ENCODE measurements around the gene GSTM4. TPM values are rescaled to one million over a fixed set of nuclear protein-coding genes. Genes with fewer than 3 reads are reported as not detected.
A peak's percentile ranks its signal among the peaks of the same experiment; 100 is the strongest.

Gene GSTM4
- total RNA-seq, 2 experiments from 2014 or later, result 10.4 to 14.3 TPM

DNA sequence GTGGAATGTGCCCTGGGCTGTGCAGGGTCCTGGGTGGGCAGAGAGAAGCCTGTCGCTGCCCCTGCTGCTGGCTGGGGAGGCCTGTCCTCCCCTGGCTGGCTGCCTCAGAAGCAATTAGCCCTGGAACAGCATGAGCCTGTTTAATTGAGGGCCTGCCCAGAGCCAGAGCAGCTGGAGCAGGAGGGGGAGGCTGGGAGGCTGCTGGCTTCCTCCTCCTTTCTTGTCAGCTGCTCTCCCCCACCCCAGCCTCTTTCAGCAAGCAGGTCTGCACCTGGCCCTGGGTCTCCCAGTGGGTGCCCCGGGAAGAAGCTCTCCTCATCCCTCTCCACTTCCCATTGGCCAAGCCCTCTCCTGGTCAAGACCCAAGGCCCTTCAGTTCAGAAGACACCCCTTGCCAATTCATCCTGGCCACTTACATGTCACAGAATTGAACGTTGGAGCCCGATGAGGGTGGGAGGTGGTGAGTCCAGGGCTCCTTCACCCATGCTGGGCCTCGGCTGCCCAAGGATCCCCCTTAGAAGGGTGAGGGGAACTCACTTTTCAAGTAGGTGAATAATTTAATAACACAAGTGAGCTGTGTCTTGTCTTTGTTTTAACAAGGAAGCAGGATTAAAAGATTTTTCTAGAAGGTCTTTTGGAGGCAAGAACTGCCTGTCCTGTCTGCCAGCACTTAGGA is 23.1 kb upstream of the GSTM4 start:
- no peak for DNase-seq
- POLR2A ChIA-PET, result interaction anchor here (0.8 to 4.9 kb wide), 4 partner anchors 11 to 352 kb away, joined by 3 to 29 read pairs (median 12); partner anchors contain the start of genes AHCYL1 and GNAI3
- Mint-ChIP-seq H3K4me3 (no peak overlapping the region), H3K36me3 (ENCODE audit: low read depth) (peaks cover 27% of the 10 kb centered on the region), H3K4me1 (peaks cover 17% of the 10 kb centered on the region), H3K27me3 (no peaks in the 10 kb centered on the region), H3K27ac (no peak overlapping the region), H3K9me3 (no peaks in the 10 kb centered on the region)
- CTCF ChIA-PET, result interaction anchor here (0.8 to 6.8 kb wide), 7 partner anchors 8 to 352 kb away, joined by 3 to 60 read pairs (median 3); partner anchors contain the start of genes AHCYL1 and GNAI3

DNA sequence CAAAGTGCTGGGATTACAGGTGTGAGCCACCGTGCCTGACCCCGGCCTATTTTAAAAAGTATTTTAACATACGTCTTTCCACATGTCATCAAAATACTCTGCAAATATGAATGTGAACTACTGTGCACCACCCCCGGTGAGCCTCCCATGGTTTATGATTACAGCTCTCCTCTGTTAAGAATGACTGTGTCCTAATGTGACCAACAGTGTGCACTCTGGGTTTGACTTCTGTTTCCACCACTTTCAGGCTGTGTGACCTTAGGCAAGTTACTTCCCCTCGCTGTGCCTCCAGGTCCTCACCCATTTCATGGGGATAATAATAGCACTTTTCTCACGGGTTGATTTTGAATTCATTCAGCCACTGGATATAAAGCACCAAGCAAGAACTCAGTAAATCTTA is 21.6 kb upstream of the GSTM4 start:
- CTCF ChIA-PET, result interaction anchor here (1.0 to 6.8 kb wide), 4 partner anchors 12 to 88 kb away, joined by 3 to 60 read pairs (median 6); partner anchors contain the start of gene GNAI3
- no peaks in the 10 kb centered on the region for H3K9me3 Mint-ChIP-seq
- no peak for DNase-seq
- no peak overlapping the region for H3K4me3 Mint-ChIP-seq
- POLR2A ChIA-PET, result interaction anchor here (2.1 to 4.9 kb wide), 2 partner anchors 14 to 86 kb away, joined by 8 to 29 read pairs; partner anchors contain the start of genes AMPD2, GNAI3 and GNAT2
- no peak overlapping the region for H3K27ac Mint-ChIP-seq
- H3K36me3 Mint-ChIP-seq (ENCODE audit: low read depth), result peaks cover 19% of the 10 kb centered on the region
- peaks cover 17% of the 10 kb centered on the region for H3K4me1 Mint-ChIP-seq
- no peaks in the 10 kb centered on the region for H3K27me3 Mint-ChIP-seq

DNA sequence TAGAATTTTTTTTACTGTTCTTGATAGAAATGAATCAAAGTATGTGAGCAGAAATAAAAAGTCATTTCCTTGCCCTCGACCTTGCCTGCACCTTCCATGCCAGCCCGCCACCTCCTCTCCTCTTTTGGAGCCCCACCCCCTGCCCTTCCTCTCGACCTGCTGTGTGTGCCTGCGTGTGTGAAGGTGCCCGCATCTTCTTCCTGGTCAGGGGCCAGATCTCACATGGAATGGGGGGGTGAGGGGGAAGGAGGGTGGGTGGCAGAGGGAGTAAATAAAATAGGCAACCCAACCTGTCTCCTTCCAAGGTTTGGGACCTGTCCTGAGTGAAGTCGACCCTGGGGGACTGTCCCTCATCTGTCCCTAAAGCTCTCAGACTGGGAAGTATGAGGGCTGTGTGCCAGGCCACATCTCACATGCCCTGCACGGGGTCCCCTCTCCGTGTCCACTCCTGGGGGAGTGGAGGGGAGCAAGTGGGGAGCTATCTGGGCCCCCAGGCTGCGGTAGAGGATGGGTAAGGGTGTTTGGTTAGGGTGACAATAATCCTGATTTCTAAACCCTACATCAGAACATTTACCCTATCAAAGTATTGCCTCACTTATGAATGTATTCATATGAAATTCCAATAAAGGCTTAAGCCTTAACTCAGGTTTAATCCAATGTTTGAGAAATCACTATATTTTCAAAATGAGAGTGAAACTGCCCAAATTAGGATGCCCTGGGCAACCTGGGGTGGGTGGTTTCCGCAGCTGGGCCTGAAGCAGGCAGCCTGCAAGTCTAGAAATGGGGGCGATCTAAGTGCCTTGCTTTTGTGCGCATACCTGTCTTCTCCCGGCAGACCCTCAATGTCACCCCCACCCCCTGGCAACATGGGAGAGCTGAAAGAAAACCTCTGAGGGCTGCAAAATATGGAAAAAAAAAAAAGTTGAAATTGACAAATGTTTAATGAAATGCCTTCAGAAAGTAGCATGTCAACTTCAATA is 20.8 kb upstream of the GSTM4 start:
- Mint-ChIP-seq H3K4me1 (peaks cover 18% of the 10 kb centered on the region), H3K27me3 (peaks cover 1% of the 10 kb centered on the region), H3K36me3 (ENCODE audit: low read depth) (peaks cover 11% of the 10 kb centered on the region), H3K27ac (no peak overlapping the region), H3K9me3 (no peaks in the 10 kb centered on the region), H3K4me3 (no peak overlapping the region)
- POLR2A ChIA-PET, result interaction anchor here (1.2 to 4.9 kb wide), 3 partner anchors 15 to 89 kb away, joined by 4 to 29 read pairs (median 8); partner anchors contain the start of genes AMPD2, GNAI3 and GNAT2
- CTCF ChIA-PET, result interaction anchor here (1.0 to 7.3 kb wide), 7 partner anchors 13 to 349 kb away, joined by 3 to 149 read pairs (median 60); partner anchors contain the start of genes AHCYL1 and GNAI3
- DNase-seq, result peak; percentile 35

DNA sequence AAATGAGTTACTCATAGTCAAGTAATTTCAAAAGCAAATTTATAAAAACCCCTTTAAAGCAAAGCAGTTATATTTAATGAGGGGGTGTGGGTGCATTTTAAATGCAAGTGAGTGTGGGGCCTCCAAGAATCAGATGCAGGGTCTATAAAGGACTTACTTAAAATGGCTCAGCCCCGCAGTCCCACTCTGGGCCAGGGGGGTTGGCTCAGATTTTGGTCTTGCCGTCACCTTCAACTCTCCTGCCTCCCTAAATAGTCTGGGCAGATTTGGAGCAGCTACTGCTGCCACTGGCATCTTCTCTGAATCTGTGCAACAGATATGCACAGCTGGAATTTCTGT is 20.1 kb upstream of the GSTM4 start:
- Mint-ChIP-seq H3K4me1 (peaks cover 21% of the 10 kb centered on the region), H3K9me3 (no peaks in the 10 kb centered on the region), H3K36me3 (ENCODE audit: low read depth) (peaks cover 9% of the 10 kb centered on the region), H3K4me3 (no peak overlapping the region), H3K27me3 (peaks cover 3% of the 10 kb centered on the region), H3K27ac (no peak overlapping the region)
- DNase-seq, result no peak
- POLR2A ChIA-PET, result interaction anchor here (1.2 to 4.9 kb wide), 2 partner anchors 87 to 89 kb away, joined by 4 to 29 read pairs; partner anchors contain the start of gene GNAI3
- CTCF ChIA-PET, result interaction anchor here (3.6 to 7.3 kb wide), 4 partner anchors 87 to 348 kb away, joined by 10 to 149 read pairs (median 108); partner anchors contain the start of genes AHCYL1 and GNAI3

DNA sequence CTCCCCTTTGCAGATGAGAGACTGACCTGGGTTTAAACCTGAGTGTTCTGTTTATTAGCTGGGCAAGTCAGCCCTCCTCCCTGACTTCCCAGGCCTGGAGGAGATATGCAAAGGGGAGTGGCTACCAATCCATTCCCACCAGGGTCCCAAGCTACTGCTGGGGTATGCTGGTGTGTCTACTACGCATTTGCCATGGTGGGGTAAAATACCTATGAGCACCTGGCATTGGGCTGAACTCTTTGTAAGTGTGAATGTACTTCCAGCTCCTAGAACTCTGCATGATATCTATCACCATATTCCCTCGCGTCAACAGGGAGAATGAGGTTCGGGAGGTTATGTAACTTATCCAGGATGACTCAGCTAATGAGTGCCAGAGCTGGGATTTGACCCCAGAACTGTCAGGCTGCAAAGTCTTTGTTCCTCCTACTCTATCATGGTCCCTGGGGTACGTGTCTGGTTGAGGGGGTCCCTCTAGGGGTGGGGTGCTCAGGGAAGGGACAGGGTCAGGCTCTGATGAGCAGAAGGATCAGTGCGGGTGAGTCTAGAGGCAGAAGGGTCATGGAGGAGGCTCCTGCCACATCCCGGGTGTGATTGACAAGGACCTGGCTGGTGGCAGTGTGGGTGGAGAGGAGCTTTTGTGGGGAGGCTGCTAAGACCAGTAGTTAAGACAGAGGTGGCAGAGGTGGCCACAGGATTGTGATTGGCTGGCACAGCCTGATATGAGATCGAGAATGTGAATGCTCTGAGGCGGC is 19.5 kb upstream of the GSTM4 start:
- ChIA-PET CTCF (interaction anchor here (1.2 to 7.3 kb wide), 6 partner anchors 13 to 348 kb away, joined by 3 to 149 read pairs (median 56); partner anchors contain the start of genes AHCYL1 and GNAI3), POLR2A (interaction anchor here (1.2 to 4.9 kb wide), 3 partner anchors 88 to 348 kb away, joined by 4 to 29 read pairs (median 7); partner anchors contain the start of genes AHCYL1 and GNAI3)
- no peak for DNase-seq
- H3K4me3 Mint-ChIP-seq, result no peak overlapping the region
- H3K4me1 Mint-ChIP-seq, result peaks cover 21% of the 10 kb centered on the region
- H3K27ac Mint-ChIP-seq, result no peak overlapping the region
- H3K27me3 Mint-ChIP-seq, result peaks cover 3% of the 10 kb centered on the region
- H3K36me3 Mint-ChIP-seq (ENCODE audit: low read depth), result peaks cover 6% of the 10 kb centered on the region
- H3K9me3 Mint-ChIP-seq, result no peaks in the 10 kb centered on the region

DNA sequence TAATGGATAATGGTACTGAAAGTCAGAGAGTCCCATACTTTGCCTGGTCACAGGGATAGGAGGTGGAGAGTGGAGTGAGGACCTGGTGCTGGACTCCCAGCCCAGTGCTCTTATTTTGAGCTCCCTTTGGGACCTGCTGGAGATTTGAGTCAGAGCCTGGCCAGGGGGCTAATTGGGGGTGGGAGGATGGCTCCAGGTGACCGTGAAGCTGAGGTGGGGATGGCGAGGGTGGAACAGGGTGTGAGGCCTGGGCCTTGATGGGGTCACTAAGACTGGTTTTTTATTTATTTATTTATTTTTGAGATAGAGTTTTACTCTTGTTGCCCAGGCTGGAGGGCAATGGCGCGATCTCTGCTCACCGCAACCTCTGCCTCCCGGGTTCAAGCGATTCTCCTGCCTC is 18.5 kb upstream of the GSTM4 start:
- Mint-ChIP-seq H3K36me3 (ENCODE audit: low read depth) (no peaks in the 10 kb centered on the region), H3K27ac (no peak overlapping the region), H3K27me3 (peaks cover 3% of the 10 kb centered on the region), H3K4me1 (peaks cover 21% of the 10 kb centered on the region), H3K4me3 (no peak overlapping the region), H3K9me3 (no peaks in the 10 kb centered on the region)
- CTCF ChIA-PET, result interaction anchor here (1.2 to 7.3 kb wide), 5 partner anchors 12 to 347 kb away, joined by 3 to 149 read pairs (median 101); partner anchors contain the start of gene AHCYL1
- POLR2A ChIA-PET, result interaction anchor here (2.1 to 4.9 kb wide), 2 partner anchors 89 to 347 kb away, joined by 7 to 29 read pairs; partner anchors contain the start of genes AHCYL1 and GNAI3
- DNase-seq, result no peak

DNA sequence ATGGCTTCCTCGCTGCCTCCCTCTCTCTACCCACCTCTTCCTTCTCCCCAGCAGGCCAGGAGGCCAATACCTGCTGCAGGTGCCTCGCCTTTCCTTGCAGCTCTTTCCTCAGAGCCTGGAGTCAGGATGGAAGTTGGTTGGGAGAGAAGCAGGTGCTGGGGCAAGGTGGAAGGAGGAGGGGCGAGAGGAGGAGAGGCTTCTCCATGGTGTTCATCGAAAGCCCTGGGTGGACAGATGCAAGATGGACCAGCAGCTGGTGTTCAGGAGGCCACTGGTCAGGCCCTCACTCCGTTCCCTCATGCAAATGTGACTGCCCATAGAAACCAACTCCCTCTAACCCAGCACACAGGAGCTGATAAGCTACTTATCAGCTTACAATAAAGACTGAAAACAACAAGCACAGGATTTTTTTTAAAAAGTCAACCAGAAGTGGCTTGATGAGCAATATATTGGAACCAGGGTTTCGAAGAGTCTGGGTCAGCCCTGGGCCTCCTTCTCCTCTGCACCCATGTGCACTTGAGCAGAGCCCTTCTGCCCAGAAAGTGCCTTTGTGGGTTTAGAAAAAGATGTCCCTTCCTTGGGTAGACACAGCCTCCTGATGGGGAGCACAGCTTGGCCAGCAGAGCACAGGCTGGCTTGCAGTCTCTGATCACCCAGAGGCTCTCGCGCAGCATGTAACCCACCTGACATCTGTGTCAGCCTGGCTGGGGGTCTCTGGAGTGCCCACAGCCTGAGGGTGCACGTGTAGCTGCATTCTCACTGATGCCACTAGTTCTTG is 16.6 kb upstream of the GSTM4 start:
- no peak overlapping the region for H3K4me3 Mint-ChIP-seq
- H3K36me3 Mint-ChIP-seq (ENCODE audit: low read depth), result no peaks in the 10 kb centered on the region
- ChIA-PET CTCF (interaction anchor here (0.7 to 7.3 kb wide), 34 partner anchors 9 to 1469 kb away, joined by 3 to 149 read pairs (median 6); partner anchors contain the start of genes AHCYL1, AMPD2, GNAI3 and GNAT2), POLR2A (interaction anchor here (0.8 to 3.1 kb wide), 7 partner anchors 15 to 345 kb away, joined by 4 to 30 read pairs (median 10); partner anchors contain the start of genes AHCYL1, AMPD2, CYB561D1 and GNAI3)
- DNase-seq, result no peak
- peaks cover 34% of the 10 kb centered on the region for H3K4me1 Mint-ChIP-seq
- no peak overlapping the region for H3K27ac Mint-ChIP-seq
- H3K27me3 Mint-ChIP-seq, result peaks cover 3% of the 10 kb centered on the region
- H3K9me3 Mint-ChIP-seq, result no peaks in the 10 kb centered on the region

DNA sequence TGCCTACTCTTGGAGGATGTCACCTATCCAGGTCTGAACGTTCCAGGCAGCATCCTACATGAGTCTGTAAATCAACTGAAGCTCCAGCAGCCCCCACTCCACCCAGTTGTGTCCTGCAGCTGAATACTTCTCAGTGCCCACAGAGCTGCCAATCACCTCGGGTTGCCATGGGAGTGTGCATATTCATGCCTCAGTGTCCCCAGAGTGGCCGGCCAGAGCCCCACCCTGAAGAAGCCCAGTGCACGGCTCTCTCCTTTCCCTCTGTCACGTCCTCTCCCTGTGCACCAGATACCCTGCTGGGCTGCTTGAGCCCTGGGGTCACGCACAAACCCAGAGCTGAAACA is 16.1 kb upstream of the GSTM4 start:
- H3K36me3 Mint-ChIP-seq (ENCODE audit: low read depth), result no peaks in the 10 kb centered on the region
- no peak overlapping the region for H3K4me3 Mint-ChIP-seq
- no peak overlapping the region for H3K27ac Mint-ChIP-seq
- H3K9me3 Mint-ChIP-seq, result no peaks in the 10 kb centered on the region
- H3K4me1 Mint-ChIP-seq, result peaks cover 28% of the 10 kb centered on the region
- POLR2A ChIA-PET, result interaction anchor here (0.6 to 3.1 kb wide), 7 partner anchors 16 to 145 kb away, joined by 3 to 30 read pairs (median 10); partner anchors contain the start of genes AMPD2, CYB561D1, GNAI3 and GNAT2
- peaks cover 3% of the 10 kb centered on the region for H3K27me3 Mint-ChIP-seq
- DNase-seq, result no peak
- CTCF ChIA-PET, result interaction anchor here (0.6 to 7.3 kb wide), 64 partner anchors 10 to 1469 kb away, joined by 3 to 149 read pairs (median 4); partner anchors contain the start of genes AHCYL1, AMPD2, GNAI3 and GNAT2

DNA sequence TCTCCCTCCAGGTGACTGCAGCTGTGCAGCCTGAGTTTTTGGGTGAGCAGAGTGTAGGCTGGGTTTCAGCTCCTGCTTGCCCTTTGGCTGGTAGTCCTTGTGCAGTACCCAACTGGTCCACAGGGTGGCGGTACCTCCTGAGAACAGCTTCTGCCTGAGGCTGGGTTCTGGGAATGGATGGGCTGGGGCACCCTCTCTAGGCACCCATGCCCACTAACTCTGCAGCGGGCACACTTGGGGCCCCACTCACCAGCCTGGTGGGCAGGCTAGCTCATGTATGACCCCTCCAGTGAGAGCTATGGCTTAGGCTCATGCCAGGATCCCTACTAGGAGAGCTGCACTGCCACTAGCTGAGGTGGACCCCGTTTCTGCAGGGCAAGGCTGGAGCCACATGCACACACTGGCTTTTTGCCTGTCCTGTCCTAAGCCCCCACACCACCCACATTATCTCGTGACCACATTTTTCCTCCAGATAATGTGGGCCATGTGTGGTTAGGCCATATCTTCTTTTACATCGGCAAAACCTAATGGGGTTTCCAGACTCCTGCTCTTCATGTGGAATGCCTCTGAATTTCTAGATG is 15.5 kb upstream of the GSTM4 start:
- CTCF ChIA-PET, result interaction anchor here (0.6 to 7.3 kb wide), 68 partner anchors 10 to 1468 kb away, joined by 3 to 149 read pairs (median 4); partner anchors contain the start of genes AHCYL1, AMPD2, GNAI3 and GNAT2
- DNase-seq, result peak; percentile 90
- peaks cover 23% of the 10 kb centered on the region for H3K4me1 Mint-ChIP-seq
- H3K27me3 Mint-ChIP-seq, result peaks cover 3% of the 10 kb centered on the region
- H3K4me3 Mint-ChIP-seq, result no peak overlapping the region
- H3K9me3 Mint-ChIP-seq, result no peaks in the 10 kb centered on the region
- no peak overlapping the region for H3K27ac Mint-ChIP-seq
- no peaks in the 10 kb centered on the region for H3K36me3 Mint-ChIP-seq (ENCODE audit: low read depth)
- POLR2A ChIA-PET, result interaction anchor here (0.6 to 3.1 kb wide), 7 partner anchors 16 to 146 kb away, joined by 3 to 30 read pairs (median 10); partner anchors contain the start of genes AMPD2, CYB561D1, GNAI3 and GNAT2

DNA sequence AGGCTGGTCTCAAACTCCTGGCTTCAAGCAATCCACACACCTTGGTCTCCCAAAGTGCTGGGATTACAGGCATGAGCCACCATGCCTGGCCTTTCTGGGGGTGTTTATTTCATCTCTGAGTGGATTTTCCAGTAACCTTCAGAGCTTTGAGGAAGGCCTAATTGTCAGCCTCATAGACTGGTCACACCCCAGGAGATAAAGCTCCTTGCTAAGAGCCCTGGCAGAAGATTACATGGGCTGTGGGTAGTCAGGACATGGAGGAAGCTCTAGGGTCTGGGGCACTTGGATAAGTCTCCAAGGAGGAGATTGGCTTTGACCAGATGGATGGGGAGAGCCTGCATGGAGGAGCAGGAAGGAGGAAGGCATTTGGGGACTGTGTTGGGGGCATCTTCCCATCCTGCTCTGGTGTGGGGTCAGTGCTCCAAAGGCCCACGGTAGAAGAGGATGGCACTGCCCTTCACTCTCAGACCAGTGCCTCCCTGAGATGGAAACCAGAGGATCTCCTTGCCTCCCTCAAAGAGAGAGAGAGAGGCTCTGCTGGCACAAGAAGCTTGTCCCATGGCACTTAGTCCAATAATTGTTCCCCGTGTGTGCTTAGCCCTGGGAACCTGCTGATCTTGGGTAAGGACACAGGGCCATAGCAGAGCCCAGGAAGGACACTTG is 14.7 kb upstream of the GSTM4 start:
- Mint-ChIP-seq H3K9me3 (no peaks in the 10 kb centered on the region), H3K4me3 (no peak overlapping the region), H3K27me3 (peaks cover 3% of the 10 kb centered on the region), H3K27ac (no peak overlapping the region), H3K36me3 (ENCODE audit: low read depth) (no peaks in the 10 kb centered on the region), H3K4me1 (peaks cover 18% of the 10 kb centered on the region)
- DNase-seq, result no peak
- ChIA-PET CTCF (interaction anchor here (0.6 to 7.3 kb wide), 35 partner anchors 9 to 412 kb away, joined by 3 to 149 read pairs (median 7); partner anchors contain the start of genes AHCYL1, GNAI3, GPR61 and GSTM4), POLR2A (interaction anchor here (1.6 to 3.1 kb wide), 5 partner anchors 21 to 147 kb away, joined by 6 to 30 read pairs (median 12); partner anchors contain the start of genes AMPD2, CYB561D1, GNAI3 and GNAT2)

Data from activated CD4-positive, alpha-beta memory T cell treated with anti-CD3 and anti-CD28 coated beads, Interleukin-2, amount 10 ng/mL, durations not matched to agents 7 days and 5 days (primary cell).